Parietal lobe (tissue), 2 donors: ENCODE measurements around the gene PRCD. TPM values are rescaled to one million over a fixed set of nuclear protein-coding genes. Genes with fewer than 3 reads are reported as not detected.

Experiments
- small RNA-seq: library from RNA; depleted of rRNA; stranded (forward); fragments of <200 nt; gene quantifications from one replicate; pipeline ENCODE3, GENCODE V24; 2014; ENCODE audit warnings: low replicate concordance
- total RNA-seq: library from RNA; depleted of rRNA; stranded (reverse); fragments of >200 nt; gene quantifications from one replicate; pipeline ENCODE4 v1.2.3, GENCODE V29; 2014

The PRCD gene
- 0.94 TPM for total RNA-seq

GRCh38 chr17:76539631-76540271 lies at the start of gene PRCD:
Gene PRCD (plus strand): TSS chr17:76540044. CDS start chr17:76540142, 98 bp downstream.

GRCh38 chr17:76501018-76501826 lies 38.6 kb upstream of the PRCD start, which contains the start of gene RHBDF2:
Gene RHBDF2 (minus strand): TSS chr17:76501423. CDS start chr17:76481524, 19,899 bp downstream.

GRCh38 chr17:76537578-76538280 lies 2.1 kb upstream of the PRCD start, which contains the start of gene CYGB:
Gene CYGB (minus strand): TSS chr17:76537709. CDS start chr17:76537542, 167 bp downstream.

GRCh38 chr17:76585649-76586593 lies 46.1 kb downstream of the PRCD start, which contains the start of gene ST6GALNAC2:
Gene ST6GALNAC2 (minus strand): TSS chr17:76585860. CDS start chr17:76585808, 52 bp downstream.

Small RNA genes lying within 50 kb of the gene (small RNA-seq; reads per million reads assigned to genes)
- gene SNORD1A (not detected), gene SNORD1B (349 reads per million, percentile 97 among the genes with 10 or more reads in this experiment)

Other genes starting within 250 kb of the PRCD start
- gene QRICH2, start 231.8 kb upstream of the PRCD start, total RNA-seq = 16.6 TPM
- gene PRPSAP1, start 186.1 kb upstream of the PRCD start, total RNA-seq = 86.7 TPM
- 0.94 TPM for gene SPHK1, start 155.4 kb upstream of the PRCD start, total RNA-seq
- gene UBE2O, start 86.9 kb upstream of the PRCD start, total RNA-seq = 51.6 TPM
- not detected for gene AANAT, start 72.4 kb upstream of the PRCD start, total RNA-seq
- 2.5 TPM for gene RHBDF2, start 38.6 kb upstream of the PRCD start, total RNA-seq
- 1.3 TPM for gene CYGB, start 2.3 kb upstream of the PRCD start, total RNA-seq
- gene ST6GALNAC2, start 45.8 kb downstream of the PRCD start, total RNA-seq = not detected
- gene ST6GALNAC1, start 103.7 kb downstream of the PRCD start, total RNA-seq = 3.1 TPM
- gene MXRA7, start 170.9 kb downstream of the PRCD start, total RNA-seq = 38.8 TPM
- 26.6 TPM for gene JMJD6, start 186.6 kb downstream of the PRCD start, total RNA-seq
- 21.3 TPM for gene METTL23, start 186.8 kb downstream of the PRCD start, total RNA-seq
- 130 TPM for gene SRSF2, start 197.3 kb downstream of the PRCD start, total RNA-seq
- gene MFSD11, start 198.1 kb downstream of the PRCD start, total RNA-seq = 91.1 TPM